Right ventricle myocardium superior (tissue), 1 donor: Measurements from ENCODE around the gene VAV1. TPM values are rescaled to one million over a fixed set of nuclear protein-coding genes. Genes with fewer than 3 reads are reported as not detected.

Experiments
- ATAC-seq: fragments of 200-7000 bp; cut with Tn5 transposase; one replicate; pipeline ENCODE4 v1.9.1; 2020; ENCODE audit warnings: mild to moderate bottlenecking; ENCODE audit not compliant: poor library complexity
- DNase-seq: peaks from one replicate; pipeline ENCODE4 v3.0.0-alpha.2; 2020
- intact Hi-C: fragments of 100-400 bp; cut with DNase I; formaldehyde crosslinking; loops from one replicate; pipeline ENCODE4 v1.11.2; 2022
- total RNA-seq: library from RNA; stranded (reverse); fragmentation: NEBNext Ultra II Directional; extraction: Animal tissue kit (Norgen Biotek cat#: 25700); gene quantifications from one replicate; pipeline ENCODE4 v1.2.1, GENCODE V29; 2021
- donor health status: DM: no; HTN: yes; CAD: no; lungs with severe emphysema.

Gene VAV1
- total RNA-seq, 1 donor from 2014 or later: 2.8 TPM

- DNase-seq (peak; percentile 85), ATAC-seq (peak; percentile 86)
- intact Hi-C loops: no loop called here
Measured at GRCh38 chr19:6801485-6802086, 29.1 kb downstream of the VAV1 start.

GRCh38 chr19:6802336-6803035 lies 30.0 kb downstream of the VAV1 start:
- DNase-seq: peak; percentile 60
- intact Hi-C loops: no loop called here

GRCh38 chr19:6803036-6803404 lies 30.5 kb downstream of the VAV1 start:
- DNase-seq: no peak
- no peak for ATAC-seq
- intact Hi-C loops: no loop called here

More at GRCh38 chr19:6802336-6803035, 30.0 kb downstream of the VAV1 start:
- peak; percentile 81 for ATAC-seq

- ATAC-seq: no peak
- no peak for DNase-seq
- intact Hi-C loops: no loop called here
Measured at GRCh38 chr19:6806488-6806887, 34.0 kb downstream of the VAV1 start.

GRCh38 chr19:6807291-6807690 lies 34.8 kb downstream of the VAV1 start:
- intact Hi-C loops: no loop called here
- DNase-seq (no peak), ATAC-seq (no peak)

- no peak for ATAC-seq
- intact Hi-C loops: no loop called here
Measured at GRCh38 chr19:6808494-6808893, 36.0 kb downstream of the VAV1 start.

GRCh38 chr19:6809262-6809661 lies 36.8 kb downstream of the VAV1 start:
- no peak for DNase-seq

More at GRCh38 chr19:6808494-6808893, 36.0 kb downstream of the VAV1 start:
- no peak for DNase-seq

GRCh38 chr19:6811378-6811777 lies 38.9 kb downstream of the VAV1 start:
- DNase-seq: no peak
- intact Hi-C loops: no loop called here
- no peak for ATAC-seq

More at GRCh38 chr19:6809262-6809661, 36.8 kb downstream of the VAV1 start:
- no peak for ATAC-seq
- intact Hi-C loops: no loop called here

- ATAC-seq (no peak), DNase-seq (no peak)
- intact Hi-C loops: no loop called here
Measured at GRCh38 chr19:6811906-6812305, 39.4 kb downstream of the VAV1 start.

- intact Hi-C loops: no loop called here
- DNase-seq (no peak), ATAC-seq (no peak)
Measured at GRCh38 chr19:6812612-6813011, 40.1 kb downstream of the VAV1 start.

GRCh38 chr19:6813659-6814058 lies 41.2 kb downstream of the VAV1 start:
- ATAC-seq (no peak), DNase-seq (no peak)
- intact Hi-C loops: no loop called here

- intact Hi-C loops: no loop called here
- ATAC-seq (no peak), DNase-seq (no peak)
Measured at GRCh38 chr19:6817179-6817578, 44.7 kb downstream of the VAV1 start.

- no peak for ATAC-seq
- no peak for DNase-seq
- intact Hi-C loops: no loop called here
Measured at GRCh38 chr19:6818246-6818645, 45.7 kb downstream of the VAV1 start.

GRCh38 chr19:6819323-6819722 lies 46.8 kb downstream of the VAV1 start:
- DNase-seq (no peak), ATAC-seq (no peak)
- intact Hi-C loops: no loop called here

GRCh38 chr19:6820237-6820636 lies 47.7 kb downstream of the VAV1 start:
- ATAC-seq: no peak

GRCh38 chr19:6821639-6822310 lies 49.3 kb downstream of the VAV1 start:
- ATAC-seq (no peak), DNase-seq (no peak)
- intact Hi-C loops: no loop called here

More at GRCh38 chr19:6820237-6820636, 47.7 kb downstream of the VAV1 start:
- intact Hi-C loops: no loop called here
- no peak for DNase-seq

- DNase-seq (no peak), ATAC-seq (no peak)
- intact Hi-C loops: no loop called here
Measured at GRCh38 chr19:6822311-6822670, 49.8 kb downstream of the VAV1 start.

- intact Hi-C loops: no loop called here
- no peak for DNase-seq
- ATAC-seq: no peak
Measured at GRCh38 chr19:6825076-6825774, 52.7 kb downstream of the VAV1 start.

GRCh38 chr19:6826281-6826920 lies 53.9 kb downstream of the VAV1 start:
- intact Hi-C loops: no loop called here
- DNase-seq (no peak), ATAC-seq (no peak)
